ENCODE results near the gene RDM1. TPM values are rescaled to one million over a fixed set of nuclear protein-coding genes. Genes with fewer than 3 reads are reported as not detected.

Gene RDM1
- total RNA-seq, 1 donor from 2014 or later: not detected

- DNase-seq (ENCODE audit: low read depth): no peak
- no peak for FAIRE-seq
- H3K4me3 ChIP-seq (ENCODE audit: low read depth, low read length): no peak overlapping the region
- no peaks in the 10 kb centered on the region for H3K36me3 ChIP-seq (ENCODE audit: control insufficient read depth, insufficient read depth, low read length)
- no peaks in the 10 kb centered on the region for H3K27me3 ChIP-seq (ENCODE audit: control insufficient read depth, insufficient read depth, low read length)
- TF ChIP-seq CTCF (IDR thresholded peaks at IDR 0.05; ENCODE audit: insufficient read depth, low read length, severe bottlenecking): no peak
Measured at GRCh38 chr17:35877345-35878029, 53.1 kb downstream of the RDM1 start.

- Histone ChIP-seq H3K36me3 (ENCODE audit: control insufficient read depth, insufficient read depth, low read length) (no peaks in the 10 kb centered on the region), H3K27me3 (ENCODE audit: control insufficient read depth, insufficient read depth, low read length) (no peaks in the 10 kb centered on the region), H3K4me3 (ENCODE audit: low read depth, low read length) (no peak overlapping the region)
- DNase-seq (ENCODE audit: low read depth) (no peak), FAIRE-seq (no peak)
- TF ChIP-seq CTCF (IDR thresholded peaks at IDR 0.05; ENCODE audit: insufficient read depth, low read length, severe bottlenecking): no peak
Measured at GRCh38 chr17:35876534-35876933, 54.0 kb downstream of the RDM1 start.

- H3K27me3 ChIP-seq (ENCODE audit: control insufficient read depth, insufficient read depth, low read length): no peaks in the 10 kb centered on the region
- no peak for FAIRE-seq
- TF ChIP-seq CTCF (IDR thresholded peaks at IDR 0.05; ENCODE audit: insufficient read depth, low read length, severe bottlenecking): no peak
- DNase-seq (ENCODE audit: low read depth): no peak
- H3K4me3 ChIP-seq (ENCODE audit: low read depth, low read length): no peak overlapping the region
- H3K36me3 ChIP-seq (ENCODE audit: control insufficient read depth, insufficient read depth, low read length): no peaks in the 10 kb centered on the region
Measured at GRCh38 chr17:35875800-35876139, 54.8 kb downstream of the RDM1 start.

- Histone ChIP-seq H3K27me3 (ENCODE audit: control insufficient read depth, insufficient read depth, low read length) (no peaks in the 10 kb centered on the region), H3K36me3 (ENCODE audit: control insufficient read depth, insufficient read depth, low read length) (no peaks in the 10 kb centered on the region), H3K4me3 (ENCODE audit: low read depth, low read length) (no peak overlapping the region)
- DNase-seq (ENCODE audit: low read depth): no peak
- no peak for FAIRE-seq
- TF ChIP-seq CTCF (IDR thresholded peaks at IDR 0.05; ENCODE audit: insufficient read depth, low read length, severe bottlenecking): no peak
Measured at GRCh38 chr17:35875072-35875799, 55.3 kb downstream of the RDM1 start.

- TF ChIP-seq CTCF (IDR thresholded peaks at IDR 0.05; ENCODE audit: insufficient read depth, low read length, severe bottlenecking): no peak
- FAIRE-seq (no peak), DNase-seq (ENCODE audit: low read depth) (no peak)
- Histone ChIP-seq H3K36me3 (ENCODE audit: control insufficient read depth, insufficient read depth, low read length) (no peaks in the 10 kb centered on the region), H3K4me3 (ENCODE audit: low read depth, low read length) (no peak overlapping the region), H3K27me3 (ENCODE audit: control insufficient read depth, insufficient read depth, low read length) (no peaks in the 10 kb centered on the region)
Measured at GRCh38 chr17:35872196-35872980, 58.2 kb downstream of the RDM1 start.
